Measurements from ENCODE around the gene C1orf216. TPM values are rescaled to one million over a fixed set of nuclear protein-coding genes. Genes with fewer than 3 reads are reported as not detected.

C1orf216 gene
- total and polyA plus RNA-seq, 9 donors, result 6.5 to 20.0 (median 12.1) TPM

GRCh38 chr1:35668506-35668905 lies 50.2 kb downstream of the C1orf216 start:
- Histone ChIP-seq H3K27me3 (no peaks in the 10 kb centered on the region), H3K9me3 (no peaks in the 10 kb centered on the region), H3K4me1 (ENCODE audit: insufficient read depth) (no peaks in the 10 kb centered on the region), H3K4me3 (no peak overlapping the region), H3K36me3 (no peaks in the 10 kb centered on the region), H3K27ac (no peak overlapping the region)
- WGBS, 3 donors, result 38 to 41% (median 41%) methylated on average over 5 of the region's 5 CpGs
- TF ChIP-seq, protein P1, sequence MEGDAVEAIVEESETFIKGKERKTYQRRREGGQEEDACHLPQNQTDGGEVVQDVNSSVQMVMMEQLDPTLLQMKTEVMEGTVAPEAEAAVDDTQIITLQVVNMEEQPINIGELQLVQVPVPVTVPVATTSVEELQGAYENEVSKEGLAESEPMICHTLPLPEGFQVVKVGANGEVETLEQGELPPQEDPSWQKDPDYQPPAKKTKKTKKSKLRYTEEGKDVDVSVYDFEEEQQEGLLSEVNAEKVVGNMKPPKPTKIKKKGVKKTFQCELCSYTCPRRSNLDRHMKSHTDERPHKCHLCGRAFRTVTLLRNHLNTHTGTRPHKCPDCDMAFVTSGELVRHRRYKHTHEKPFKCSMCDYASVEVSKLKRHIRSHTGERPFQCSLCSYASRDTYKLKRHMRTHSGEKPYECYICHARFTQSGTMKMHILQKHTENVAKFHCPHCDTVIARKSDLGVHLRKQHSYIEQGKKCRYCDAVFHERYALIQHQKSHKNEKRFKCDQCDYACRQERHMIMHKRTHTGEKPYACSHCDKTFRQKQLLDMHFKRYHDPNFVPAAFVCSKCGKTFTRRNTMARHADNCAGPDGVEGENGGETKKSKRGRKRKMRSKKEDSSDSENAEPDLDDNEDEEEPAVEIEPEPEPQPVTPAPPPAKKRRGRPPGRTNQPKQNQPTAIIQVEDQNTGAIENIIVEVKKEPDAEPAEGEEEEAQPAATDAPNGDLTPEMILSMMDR (IDR thresholded peaks at IDR 0.05), result no peak
- TF ChIP-seq POLR2A (IDR thresholded peaks at IDR 0.05) (no peak), EP300 (IDR thresholded peaks at IDR 0.05) (no peak)
- DNase-seq, result no peak
- intact Hi-C loops (cut with DNase I), result no loop called here

DNA sequence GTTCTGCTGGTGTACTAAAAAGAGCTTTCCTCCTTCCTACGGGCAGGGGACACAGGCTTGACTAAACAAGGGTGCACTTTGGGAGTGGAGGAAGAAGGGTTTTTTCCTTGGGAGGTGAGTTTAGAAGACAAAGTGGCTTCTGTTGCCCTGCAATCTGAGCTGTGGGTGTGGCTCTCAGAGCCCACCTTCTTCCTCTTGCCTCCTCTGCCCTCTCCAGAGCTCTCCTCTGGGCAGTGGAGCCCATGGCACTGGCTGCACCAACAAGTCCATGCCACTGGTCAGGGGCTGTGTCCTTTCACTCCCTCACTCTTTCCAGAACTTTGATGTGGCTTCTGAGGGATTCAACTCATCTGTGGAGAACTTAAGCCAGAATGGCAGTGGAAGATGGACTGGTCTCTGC lies 51.8 kb downstream of the C1orf216 start:
- TF ChIP-seq, protein P1 (IDR thresholded peaks at IDR 0.05), result no peak
- TF ChIP-seq POLR2A (IDR thresholded peaks at IDR 0.05), result no peak
- no peak for TF ChIP-seq EP300 (IDR thresholded peaks at IDR 0.05)
- Histone ChIP-seq H3K9me3 (no peaks in the 10 kb centered on the region), H3K4me3 (no peak overlapping the region), H3K36me3 (no peaks in the 10 kb centered on the region), H3K4me1 (ENCODE audit: insufficient read depth) (no peaks in the 10 kb centered on the region), H3K27me3 (no peaks in the 10 kb centered on the region), H3K27ac (no peak overlapping the region)
- WGBS, 3 donors, result 48 to 55% (median 50%) methylated on average over 1 of the region's 1 CpG
- intact Hi-C loops (cut with DNase I), result no loop called here
- DNase-seq, result no peak

DNA sequence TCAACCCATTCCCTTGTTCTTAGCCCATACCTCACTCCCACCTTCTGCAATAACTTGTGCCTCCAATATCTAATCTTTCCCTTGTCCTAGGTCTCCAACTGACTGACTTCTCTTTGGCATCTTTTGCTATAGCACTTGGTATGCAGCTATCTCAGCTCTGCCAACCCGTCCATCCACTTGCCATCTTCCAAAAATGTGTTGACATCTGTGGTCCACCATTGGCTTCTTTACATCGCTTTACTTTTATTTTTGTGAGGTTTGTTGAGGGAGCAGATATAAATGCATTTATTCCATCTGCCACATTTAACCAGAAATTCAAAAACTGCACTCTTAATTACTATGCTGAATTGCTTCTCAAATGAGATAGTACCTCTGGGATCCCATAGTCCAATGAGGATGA lies 52.5 kb downstream of the C1orf216 start:
- TF ChIP-seq, protein P1 (IDR thresholded peaks at IDR 0.05), result no peak
- no peak for TF ChIP-seq POLR2A (IDR thresholded peaks at IDR 0.05)
- TF ChIP-seq EP300 (IDR thresholded peaks at IDR 0.05), result no peak
- H3K4me1 ChIP-seq (ENCODE audit: insufficient read depth), result no peaks in the 10 kb centered on the region
- no peak overlapping the region for H3K27ac ChIP-seq
- H3K4me3 ChIP-seq, result no peak overlapping the region
- no peaks in the 10 kb centered on the region for H3K36me3 ChIP-seq
- no peak for DNase-seq
- H3K27me3 ChIP-seq, result no peaks in the 10 kb centered on the region
- 76 to 85% (median 80%) methylated on average over 2 of the region's 2 CpGs for WGBS, 3 donors
- H3K9me3 ChIP-seq, result no peaks in the 10 kb centered on the region
- intact Hi-C loops (cut with DNase I), result no loop called here

Other genes starting within 250 kb of the C1orf216 start
- 10 to 100 TPM; 32.5 to 66.7 (median 42.7) TPM for gene KIAA0319L, start 161.5 kb downstream of the C1orf216 start, total RNA-seq
- gene KIAA0319L, start 161.5 kb downstream of the C1orf216 start, polyA plus RNA-seq, result 10 to 100 TPM; 18.2 to 78.3 TPM
- 10 to 100 TPM; 15.4 to 36.2 (median 28.2) TPM for gene NCDN, start 161.1 kb downstream of the C1orf216 start, total RNA-seq
- gene NCDN, start 161.1 kb downstream of the C1orf216 start, polyA plus RNA-seq, result 10 to 100 TPM in 1 of 2 donors, 1 to 10 TPM in 1; 5.9 to 13.6 TPM
- 1 to 10 TPM in 4 of 7 donors, under 1 TPM in 3; 0.24 to 1.6 (median 1.3) TPM for gene TFAP2E, start 145.6 kb downstream of the C1orf216 start, total RNA-seq
- gene TFAP2E, start 145.6 kb downstream of the C1orf216 start, polyA plus RNA-seq, result 1 to 10 TPM in 1 of 2 donors, under 1 TPM in 1; 0.67 to 1.1 TPM
- gene PSMB2, start 77.4 kb downstream of the C1orf216 start, total RNA-seq, result 10 to 100 TPM; 16.7 to 39.8 (median 36.9) TPM
- gene PSMB2, start 77.4 kb downstream of the C1orf216 start, polyA plus RNA-seq, result 10 to 100 TPM; 32.0 to 88.7 TPM
- gene CLSPN, start 51.1 kb upstream of the C1orf216 start, total RNA-seq, result 1 to 10 TPM in 1 of 7 donors, under 1 TPM in 4, not detected in 2; 0.05 to 1.8 (median 0.20) TPM
- gene CLSPN, start 51.1 kb upstream of the C1orf216 start, polyA plus RNA-seq, result under 1 TPM; 0.15 to 0.60 TPM
- gene AGO4, start 89.1 kb upstream of the C1orf216 start, total RNA-seq, result 10 to 100 TPM in 3 of 7 donors, 1 to 10 TPM in 4; 6.5 to 14.3 (median 9.9) TPM
- 1 to 10 TPM; 6.7 to 10.0 TPM for gene AGO4, start 89.1 kb upstream of the C1orf216 start, polyA plus RNA-seq
- 10 to 100 TPM; 10.1 to 34.0 (median 29.8) TPM for gene AGO1, start 164.3 kb upstream of the C1orf216 start, total RNA-seq
- gene AGO1, start 164.3 kb upstream of the C1orf216 start, polyA plus RNA-seq, result 10 to 100 TPM in 1 of 2 donors, 1 to 10 TPM in 1; 5.1 to 16.3 TPM
- gene AGO3, start 212.2 kb upstream of the C1orf216 start, total RNA-seq, result 10 to 100 TPM; 15.4 to 44.1 (median 31.5) TPM
- 10 to 100 TPM in 1 of 2 donors, 1 to 10 TPM in 1; 3.8 to 11.2 TPM for gene AGO3, start 212.2 kb upstream of the C1orf216 start, polyA plus RNA-seq